HG03159 (cell line): ENCODE results near the gene P2RX3.

Experiments used
- ATAC-seq: cut with Tn5 transposase; IDR thresholded peaks from one replicate; pipeline ENCODE4 v1.9.1; 2021; ENCODE audit warnings: mild to moderate bottlenecking, moderate library complexity; ENCODE audit not compliant: unreplicated experiment

Gene P2RX3

GRCh38 chr11:57414612-57415212, 76.6 kb downstream of the P2RX3 start:
- no peak for ATAC-seq

- no peak for ATAC-seq
Observed at GRCh38 chr11:57416436-57416835, 78.3 kb downstream of the P2RX3 start.

DNA sequence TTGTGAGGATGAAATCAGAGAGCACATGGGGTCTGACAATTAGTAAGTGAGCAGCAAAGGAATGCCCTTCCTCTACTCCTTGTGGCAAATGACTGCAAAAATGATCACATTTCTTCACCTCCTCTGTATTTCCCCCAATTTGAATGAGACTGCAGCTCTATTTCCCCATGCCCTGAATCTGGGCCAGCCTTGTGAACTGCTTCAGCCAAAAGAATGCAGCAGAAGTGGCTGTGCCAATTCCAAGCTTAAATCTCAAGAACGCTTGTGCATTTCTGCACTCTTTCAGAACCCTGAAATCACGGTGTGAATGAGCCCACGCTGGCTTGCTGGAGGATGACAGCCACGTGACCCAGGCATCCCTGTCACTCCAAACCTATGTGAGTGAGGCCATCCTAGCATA, 78.9 kb downstream of the P2RX3 start:
- no peak for ATAC-seq

GRCh38 chr11:57418131-57418530, 80.0 kb downstream of the P2RX3 start:
- no peak for ATAC-seq

DNA sequence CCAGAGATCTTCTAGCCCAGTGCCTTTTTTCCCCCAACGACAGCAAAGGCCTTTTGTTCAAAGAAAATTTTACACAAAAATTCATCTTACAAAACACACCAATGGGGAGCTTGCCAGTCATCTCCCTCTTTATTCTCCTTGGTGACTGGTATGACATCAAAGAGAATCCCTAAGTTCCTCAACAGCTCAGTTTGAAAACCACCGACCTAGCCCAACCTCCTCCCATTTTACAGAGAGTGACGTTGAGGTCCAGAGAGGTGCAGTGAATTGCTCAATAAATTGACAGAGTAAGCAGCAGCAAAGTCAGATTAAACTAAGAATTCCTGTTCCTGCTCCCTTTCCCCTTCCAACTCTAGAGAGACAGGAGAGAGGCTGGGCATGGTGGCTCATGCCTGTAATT, 81.0 kb downstream of the P2RX3 start:
- no peak for ATAC-seq

GRCh38 chr11:57421066-57421465, 82.9 kb downstream of the P2RX3 start:
- no peak for ATAC-seq

- no peak for ATAC-seq
Observed at GRCh38 chr11:57421805-57422204, 83.7 kb downstream of the P2RX3 start.
